HEK293 (cell line): ENCODE measurements around the gene LMO1.

Experiments
- CTCF ChIP-seq: fragments of 450-650 bp; formaldehyde crosslinking; IDR thresholded peaks from 2 replicates; pipeline ENCODE4 v1.5.1; 2016; ENCODE audit warnings: missing biosample characterization, missing genetic modification characterization
- TCF7L2 ChIP-seq: IDR thresholded peaks from 2 replicates; pipeline ENCODE4 v1.6.1; 2011; ENCODE audit warnings: low read depth, mild to moderate bottlenecking, inconsistent platforms, low read length, moderate library complexity, borderline replicate concordance
- ZBTB1 ChIP-seq: fragments of 450-650 bp; formaldehyde crosslinking; IDR thresholded peaks from 2 replicates; pipeline ENCODE4 v1.5.1; 2016; ENCODE audit warnings: missing biosample characterization, missing genetic modification characterization
- ZBTB7A ChIP-seq: fragments of 450-650 bp; formaldehyde crosslinking; IDR thresholded peaks from 2 replicates; pipeline ENCODE4 v1.5.1; 2016; ENCODE audit warnings: low read depth, missing biosample characterization, missing genetic modification characterization
- ZNF211 ChIP-seq: fragments of 450-650 bp; formaldehyde crosslinking; IDR thresholded peaks from 2 replicates; pipeline ENCODE4 v1.5.1; 2016; ENCODE audit warnings: low read depth, missing biosample characterization, missing genetic modification characterization
- ZNF274 ChIP-seq, 2 experiments: fragments of 200-500 bp in 1 of 2; fragments of 450-650 bp in 1 of 2; sonication (Bioruptor generic) in 1 of 2; formaldehyde crosslinking in 1 of 2; IDR thresholded peaks; 2 replicates each; pipeline versions ENCODE4 v1.5.1 to v1.6.1; 2014 to 2016; ENCODE audit warnings: borderline replicate concordance in 1 of 2, inconsistent platforms in 1 of 2, low read length in 1 of 2, missing biosample characterization in 1 of 2, missing genetic modification characterization in 1 of 2
- ZNF366 ChIP-seq: fragments of 450-650 bp; formaldehyde crosslinking; conservative IDR thresholded peaks from 2 replicates; pipeline ENCODE4 v1.5.1; 2016; ENCODE audit warnings: missing biosample characterization, missing genetic modification characterization
- ZNF664 ChIP-seq: fragments of 450-650 bp; formaldehyde crosslinking; IDR thresholded peaks from 2 replicates; pipeline ENCODE4 v1.5.1; 2016; ENCODE audit warnings: missing biosample characterization, missing genetic modification characterization
- ZNF677 ChIP-seq: fragments of 450-650 bp; IDR thresholded peaks from 2 replicates; pipeline ENCODE4 v1.5.0; 2018; ENCODE audit warnings: missing biosample characterization, mild to moderate bottlenecking, missing genetic modification characterization, moderate library complexity
- ZNF777 ChIP-seq: fragments of 450-650 bp; formaldehyde crosslinking; IDR thresholded peaks from 2 replicates; pipeline ENCODE4 v1.5.1; 2017; ENCODE audit warnings: missing biosample characterization, missing genetic modification characterization, borderline replicate concordance
- ZSCAN5A ChIP-seq: fragments of 450-650 bp; formaldehyde crosslinking; IDR thresholded peaks from 2 replicates; pipeline ENCODE4 v1.5.1; 2016; ENCODE audit warnings: missing biosample characterization, missing genetic modification characterization
- TF ChIP-seq, protein P1 (sequence below): fragments of 450-650 bp; formaldehyde crosslinking; IDR thresholded peaks from 2 replicates; pipeline ENCODE4 v1.5.1; 2016; ENCODE audit warnings: missing biosample characterization, missing genetic modification characterization, low read depth
- TF ChIP-seq, protein P2 (sequence below): fragments of 450-650 bp; formaldehyde crosslinking; conservative IDR thresholded peaks from 2 replicates; pipeline ENCODE4 v1.5.1; 2016; ENCODE audit warnings: low read depth, missing biosample characterization, missing genetic modification characterization

- TF ChIP-seq, protein P1, sequence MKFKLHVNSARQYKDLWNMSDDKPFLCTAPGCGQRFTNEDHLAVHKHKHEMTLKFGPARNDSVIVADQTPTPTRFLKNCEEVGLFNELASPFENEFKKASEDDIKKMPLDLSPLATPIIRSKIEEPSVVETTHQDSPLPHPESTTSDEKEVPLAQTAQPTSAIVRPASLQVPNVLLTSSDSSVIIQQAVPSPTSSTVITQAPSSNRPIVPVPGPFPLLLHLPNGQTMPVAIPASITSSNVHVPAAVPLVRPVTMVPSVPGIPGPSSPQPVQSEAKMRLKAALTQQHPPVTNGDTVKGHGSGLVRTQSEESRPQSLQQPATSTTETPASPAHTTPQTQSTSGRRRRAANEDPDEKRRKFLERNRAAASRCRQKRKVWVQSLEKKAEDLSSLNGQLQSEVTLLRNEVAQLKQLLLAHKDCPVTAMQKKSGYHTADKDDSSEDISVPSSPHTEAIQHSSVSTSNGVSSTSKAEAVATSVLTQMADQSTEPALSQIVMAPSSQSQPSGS (tag by site-specific recombination): no peak
- TF ChIP-seq ZBTB1 (tag by site-specific recombination) (no peak), ZNF677 (tag by site-specific recombination) (no peak), ZNF664 (tag by site-specific recombination) (no peak), ZBTB7A (tag by site-specific recombination) (no peak), ZNF274 (IDR thresholded peaks at IDR 0.05; ENCODE audit: low read length) (no peak), ZNF274 (tag by site-specific recombination; IDR thresholded peaks at IDR 0.05; ENCODE audit: borderline replicate concordance) (no peak), ZNF366 (no peak), ZNF211 (tag by site-specific recombination) (no peak), ZNF777 (no peak), TCF7L2 (no peak), CTCF (tag by site-specific recombination) (no peak), ZSCAN5A (tag by site-specific recombination) (no peak)
- TF ChIP-seq, protein P2, sequence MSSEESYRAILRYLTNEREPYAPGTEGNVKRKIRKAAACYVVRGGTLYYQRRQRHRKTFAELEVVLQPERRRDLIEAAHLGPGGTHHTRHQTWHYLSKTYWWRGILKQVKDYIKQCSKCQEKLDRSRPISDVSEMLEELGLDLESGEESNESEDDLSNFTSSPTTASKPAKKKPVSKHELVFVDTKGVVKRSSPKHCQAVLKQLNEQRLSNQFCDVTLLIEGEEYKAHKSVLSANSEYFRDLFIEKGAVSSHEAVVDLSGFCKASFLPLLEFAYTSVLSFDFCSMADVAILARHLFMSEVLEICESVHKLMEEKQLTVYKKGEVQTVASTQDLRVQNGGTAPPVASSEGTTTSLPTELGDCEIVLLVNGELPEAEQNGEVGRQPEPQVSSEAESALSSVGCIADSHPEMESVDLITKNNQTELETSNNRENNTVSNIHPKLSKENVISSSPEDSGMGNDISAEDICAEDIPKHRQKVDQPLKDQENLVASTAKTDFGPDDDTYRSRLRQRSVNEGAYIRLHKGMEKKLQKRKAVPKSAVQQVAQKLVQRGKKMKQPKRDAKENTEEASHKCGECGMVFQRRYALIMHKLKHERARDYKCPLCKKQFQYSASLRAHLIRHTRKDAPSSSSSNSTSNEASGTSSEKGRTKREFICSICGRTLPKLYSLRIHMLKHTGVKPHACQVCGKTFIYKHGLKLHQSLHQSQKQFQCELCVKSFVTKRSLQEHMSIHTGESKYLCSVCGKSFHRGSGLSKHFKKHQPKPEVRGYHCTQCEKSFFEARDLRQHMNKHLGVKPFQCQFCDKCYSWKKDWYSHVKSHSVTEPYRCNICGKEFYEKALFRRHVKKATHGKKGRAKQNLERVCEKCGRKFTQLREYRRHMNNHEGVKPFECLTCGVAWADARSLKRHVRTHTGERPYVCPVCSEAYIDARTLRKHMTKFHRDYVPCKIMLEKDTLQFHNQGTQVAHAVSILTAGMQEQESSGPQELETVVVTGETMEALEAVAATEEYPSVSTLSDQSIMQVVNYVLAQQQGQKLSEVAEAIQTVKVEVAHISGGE: no peak
These were observed 50.3 kb downstream of the LMO1 start for GRCh38 chr11:8213376-8213775.
